ENCODE data around the gene SPATA31D1. TPM values are rescaled to one million over a fixed set of nuclear protein-coding genes. Genes with fewer than 3 reads are reported as not detected.
"Not testable (repeated sequence)": the region's sequence is repeated elsewhere in the genome, so short reads cannot be mapped to it uniquely, and the experiment has no call there.

Gene SPATA31D1
- not detected for total RNA-seq
- long read RNA-seq, result 0 reads

- not testable (repeated sequence) for DNase-seq (ENCODE audit: low spot score)
These were observed at the start of gene SPATA31D1 for GRCh38 chr9:81988472-81988871. SPATA31D1 (plus strand) TSS chr9:81988772; CDS start chr9:81988819, 47 bp downstream.

- DNase-seq (ENCODE audit: low spot score), result not testable (repeated sequence)
These were observed 45.2 kb upstream of the SPATA31D1 start, which contains the start of gene SPATA31D3 for GRCh38 chr9:81943393-81943792. SPATA31D3 (plus strand) TSS chr9:81943500; CDS start chr9:81943586, 86 bp downstream.

- DNase-seq (ENCODE audit: low spot score), result not testable (repeated sequence)
These were observed 39.9 kb upstream of the SPATA31D1 start for GRCh38 chr9:81948650-81949049.

GRCh38 chr9:81953096-81953495 lies 35.5 kb upstream of the SPATA31D1 start:
- no peak for DNase-seq (ENCODE audit: low spot score)

GRCh38 chr9:81955625-81956024 lies 32.9 kb upstream of the SPATA31D1 start:
- DNase-seq (ENCODE audit: low spot score), result no peak

GRCh38 chr9:81964218-81965171 lies 24.1 kb upstream of the SPATA31D1 start:
- no peak for DNase-seq (ENCODE audit: low spot score)

- no peak for DNase-seq (ENCODE audit: low spot score)
These were observed 20.5 kb upstream of the SPATA31D1 start for GRCh38 chr9:81968026-81968425.

GRCh38 chr9:81969971-81970370 lies 18.6 kb upstream of the SPATA31D1 start:
- DNase-seq (ENCODE audit: low spot score), result no peak

- no peak for DNase-seq (ENCODE audit: low spot score)
These were observed 16.8 kb upstream of the SPATA31D1 start for GRCh38 chr9:81971727-81972126.

- DNase-seq (ENCODE audit: low spot score), result no peak
These were observed 13.8 kb upstream of the SPATA31D1 start for GRCh38 chr9:81974764-81975163.

GRCh38 chr9:81976351-81976750 lies 12.2 kb upstream of the SPATA31D1 start:
- no peak for DNase-seq (ENCODE audit: low spot score)

- DNase-seq (ENCODE audit: low spot score), result no peak
These were observed 9.4 kb upstream of the SPATA31D1 start for GRCh38 chr9:81979196-81979595.

- no peak for DNase-seq (ENCODE audit: low spot score)
These were observed 8.0 kb upstream of the SPATA31D1 start for GRCh38 chr9:81980568-81980967.

- DNase-seq (ENCODE audit: low spot score), result no peak
These were observed 6.7 kb upstream of the SPATA31D1 start for GRCh38 chr9:81981883-81982282.

- DNase-seq (ENCODE audit: low spot score), result no peak
These were observed 3.6 kb upstream of the SPATA31D1 start for GRCh38 chr9:81984928-81985327.

GRCh38 chr9:81986051-81986450 lies 2.5 kb upstream of the SPATA31D1 start:
- no peak for DNase-seq (ENCODE audit: low spot score)

GRCh38 chr9:81989700-81990099 lies 1.1 kb downstream of the SPATA31D1 start:
- DNase-seq (ENCODE audit: low spot score), result no peak

GRCh38 chr9:81993656-81994055 lies 5.1 kb downstream of the SPATA31D1 start:
- DNase-seq (ENCODE audit: low spot score), result no peak

- DNase-seq (ENCODE audit: low spot score), result no peak
These were observed 11.2 kb downstream of the SPATA31D1 start for GRCh38 chr9:81999806-82000205.

GRCh38 chr9:82010711-82011110 lies 22.1 kb downstream of the SPATA31D1 start:
- DNase-seq (ENCODE audit: low spot score), result no peak

- DNase-seq (ENCODE audit: low spot score), result no peak
These were observed 22.6 kb downstream of the SPATA31D1 start for GRCh38 chr9:82011133-82011532.

GRCh38 chr9:82012276-82012675 lies 23.7 kb downstream of the SPATA31D1 start:
- DNase-seq (ENCODE audit: low spot score), result no peak

GRCh38 chr9:82020331-82020730 lies 31.8 kb downstream of the SPATA31D1 start:
- no peak for DNase-seq (ENCODE audit: low spot score)
